Mesenteric fat pad (tissue), 1 donor: Measurements from ENCODE around the gene SOCS3. TPM values are rescaled to one million over a fixed set of nuclear protein-coding genes. Genes with fewer than 3 reads are reported as not detected.

ENCODE experiments used
- DNase-seq: peaks from one replicate; pipeline ENCODE4 v3.0.0-alpha.2; 2020; ENCODE audit warnings: low spot score
- total RNA-seq: library from RNA; stranded (reverse); fragmentation: NEBNext Ultra II Directional; extraction: Animal tissue kit (Norgen Biotek cat#: 25700); gene quantifications from one replicate; pipeline ENCODE4 v1.2.1, GENCODE V29; 2021
- donor health status: DM: yes; HTN: yes; CAD: no.

The SOCS3 gene
- total RNA-seq, 1 donor from 2014 or later: 491 TPM

DNA sequence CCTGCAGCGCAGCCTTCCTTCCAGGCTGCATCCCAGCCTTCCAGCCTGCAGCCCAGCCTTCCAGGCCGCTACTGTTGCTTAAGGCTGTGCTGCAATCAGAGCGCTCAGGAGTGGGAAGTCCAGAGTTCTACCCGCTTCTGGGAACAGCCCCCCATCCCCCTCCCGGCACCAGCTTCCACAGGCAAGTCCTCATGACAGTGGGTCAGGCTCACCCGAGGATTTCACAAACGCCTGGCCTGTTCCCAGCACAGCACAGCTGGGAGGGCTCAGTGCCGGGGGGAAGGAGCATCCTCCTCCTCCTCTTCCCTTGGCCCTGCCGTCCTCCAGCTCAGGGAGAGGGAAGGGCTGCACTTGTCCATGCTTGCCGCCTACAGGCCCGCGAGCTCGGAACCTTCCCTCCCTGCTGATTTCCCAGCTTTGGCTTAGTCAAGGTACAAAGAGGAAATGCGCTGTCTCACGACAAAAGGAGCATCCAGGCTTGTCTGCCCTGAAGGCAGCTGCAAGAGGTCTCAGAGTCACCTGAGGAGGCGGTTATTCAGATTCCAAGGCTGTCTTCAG lies 8.3 kb downstream of the SOCS3 start:
- peak; percentile 96 for DNase-seq

DNA sequence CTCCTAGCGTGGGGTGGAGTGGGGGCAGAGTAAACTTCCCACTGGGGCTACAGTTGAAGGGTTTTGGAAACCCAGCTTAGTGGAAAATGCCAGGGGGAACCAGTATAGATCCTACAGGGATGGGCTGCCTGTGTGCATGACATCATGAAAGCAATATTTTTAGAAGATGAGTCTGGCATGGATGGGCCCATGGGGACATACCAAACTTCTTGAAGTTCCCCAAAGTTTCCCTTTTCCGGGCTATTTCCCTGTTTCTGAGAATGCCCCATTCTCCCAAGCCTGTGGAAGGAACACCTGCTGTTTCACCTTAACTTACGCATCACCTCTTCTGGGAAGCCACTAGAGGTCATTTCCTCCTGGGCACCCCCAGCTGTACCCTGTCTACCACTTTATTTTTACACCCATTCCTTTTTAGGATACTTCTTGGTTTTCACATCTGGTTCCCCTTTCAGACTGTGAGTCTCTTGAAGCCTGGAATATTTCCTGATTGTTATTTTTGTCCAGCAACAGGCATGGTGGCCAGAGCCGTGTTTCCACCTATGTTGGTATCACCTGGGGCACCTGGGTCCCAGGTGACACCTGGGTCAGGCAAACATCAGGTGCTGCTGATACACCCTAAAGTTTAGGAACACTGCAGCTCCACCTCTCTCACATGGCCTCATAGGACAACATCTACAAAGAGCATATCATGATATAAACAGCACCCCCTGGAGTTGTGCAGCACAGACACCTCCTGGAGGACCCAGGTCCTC lies 9.8 kb downstream of the SOCS3 start:
- DNase-seq: no peak

DNA sequence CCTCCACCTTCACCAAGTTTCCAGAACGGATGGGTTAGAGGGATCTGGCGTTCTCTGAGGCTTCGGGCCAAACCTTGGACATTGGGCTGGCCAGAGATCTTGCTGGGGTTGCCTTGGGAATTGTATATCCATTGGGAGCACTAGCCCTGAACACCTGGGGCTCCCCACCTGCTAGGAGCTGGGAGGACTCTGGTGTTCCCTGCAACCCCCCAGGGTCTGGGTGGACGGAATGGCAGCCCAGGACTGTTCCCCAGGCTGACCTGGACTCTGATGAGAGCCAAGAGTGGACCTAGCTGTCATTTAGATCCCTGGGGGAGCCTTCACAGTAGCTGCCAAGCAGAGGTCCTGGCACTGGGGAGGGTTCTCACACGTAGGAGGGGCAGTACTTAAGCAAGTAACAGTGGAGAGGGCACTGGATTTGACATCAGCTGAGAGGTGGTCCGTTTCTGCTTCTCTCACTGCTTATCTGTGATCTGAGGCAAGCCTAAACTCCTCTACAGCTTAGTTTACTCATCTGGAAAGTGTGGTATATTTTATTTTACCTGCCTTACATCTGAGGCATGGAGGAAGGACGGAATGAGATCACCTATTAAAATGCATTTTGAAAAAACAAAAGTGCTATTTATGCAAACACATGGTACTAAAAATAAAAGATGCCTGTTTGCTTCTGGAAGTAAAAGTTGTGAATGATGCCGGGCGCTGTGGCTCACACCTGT lies 11.7 kb downstream of the SOCS3 start:
- DNase-seq: no peak

DNA sequence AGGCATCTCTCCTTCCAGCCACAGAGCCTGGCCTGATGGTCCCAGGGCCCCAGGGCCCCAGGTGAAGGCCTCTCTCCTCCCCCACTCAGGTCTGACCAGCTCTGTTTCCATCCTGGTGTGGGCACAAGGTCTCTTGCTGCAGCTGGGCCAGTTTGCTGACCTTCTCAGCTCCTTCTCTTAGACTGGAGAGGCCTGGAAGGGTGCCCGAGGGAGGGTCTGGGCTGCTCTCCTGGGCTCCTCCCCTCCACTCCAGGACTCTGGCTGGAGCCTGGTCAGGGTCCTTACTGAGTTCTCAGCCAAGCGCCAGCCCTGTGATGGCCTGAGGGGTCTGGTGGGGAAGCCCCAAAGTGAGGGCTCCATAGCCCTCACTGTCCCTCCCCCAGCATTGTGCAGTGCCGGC lies 12.4 kb downstream of the SOCS3 start:
- no peak for DNase-seq

DNA sequence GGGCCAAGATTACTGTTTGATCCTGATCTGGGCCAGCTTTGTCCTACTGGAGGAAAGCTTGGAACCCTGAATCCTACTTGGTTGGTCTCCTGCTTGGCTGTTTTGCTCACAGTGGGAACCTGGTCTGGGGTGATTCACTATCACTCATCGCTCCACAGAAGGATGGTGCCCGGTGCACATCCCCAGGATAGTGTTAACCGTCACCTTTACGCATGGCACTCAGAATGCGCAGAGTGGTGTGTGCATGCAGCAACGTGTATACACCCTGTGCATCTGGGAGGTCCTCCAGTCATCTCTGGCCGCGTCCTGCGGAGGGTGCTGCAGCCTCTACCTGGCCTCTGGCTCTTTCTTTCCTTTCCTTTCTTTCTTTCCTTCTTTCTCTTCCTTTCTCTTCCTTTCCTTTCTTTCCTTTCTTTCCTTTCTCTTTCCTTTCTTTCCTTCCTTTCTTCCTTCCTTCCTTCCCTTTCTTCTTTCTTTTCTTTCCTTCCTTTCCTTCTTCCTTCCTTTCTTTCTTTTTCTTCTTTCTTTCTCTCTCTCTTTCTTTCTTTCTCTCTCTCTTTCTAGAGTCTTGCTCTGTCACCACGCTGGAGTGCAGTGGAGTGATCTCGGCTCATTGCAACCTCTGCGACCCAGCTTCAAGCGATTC lies 13.1 kb downstream of the SOCS3 start:
- no peak for DNase-seq

DNA sequence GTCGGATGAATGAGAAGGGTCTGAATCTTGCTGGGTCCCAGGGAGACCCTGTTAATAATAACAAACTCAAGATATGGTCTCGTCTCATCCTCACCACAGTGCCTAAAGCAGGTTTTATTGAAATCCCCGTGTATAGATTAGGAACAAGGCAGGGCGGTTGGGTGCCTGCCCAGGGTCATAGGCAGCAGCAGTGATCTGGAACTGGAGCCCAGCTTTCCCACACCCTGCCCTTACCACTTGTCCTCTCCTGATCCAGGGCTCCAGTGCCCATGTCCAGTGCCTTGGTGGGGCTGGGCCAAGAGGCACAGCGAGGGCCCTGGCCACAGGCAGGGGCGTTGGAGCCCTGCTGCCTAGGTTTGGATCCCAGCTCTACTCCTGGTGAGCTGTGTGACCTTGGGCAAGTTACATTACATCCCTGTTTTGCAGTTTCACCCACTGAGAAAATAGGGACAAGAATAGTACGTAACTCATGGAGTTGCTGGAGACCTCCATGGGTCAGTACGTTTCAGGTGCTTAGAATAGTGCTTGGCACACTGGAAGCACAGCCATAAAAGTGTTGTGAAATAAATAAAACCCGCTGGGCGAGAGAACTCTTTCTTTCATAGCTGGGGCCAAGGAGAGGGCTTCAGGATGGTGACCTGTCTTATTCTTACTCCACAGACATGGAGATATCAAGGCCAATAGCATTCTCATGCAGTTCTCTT lies 13.9 kb downstream of the SOCS3 start:
- no peak for DNase-seq

DNA sequence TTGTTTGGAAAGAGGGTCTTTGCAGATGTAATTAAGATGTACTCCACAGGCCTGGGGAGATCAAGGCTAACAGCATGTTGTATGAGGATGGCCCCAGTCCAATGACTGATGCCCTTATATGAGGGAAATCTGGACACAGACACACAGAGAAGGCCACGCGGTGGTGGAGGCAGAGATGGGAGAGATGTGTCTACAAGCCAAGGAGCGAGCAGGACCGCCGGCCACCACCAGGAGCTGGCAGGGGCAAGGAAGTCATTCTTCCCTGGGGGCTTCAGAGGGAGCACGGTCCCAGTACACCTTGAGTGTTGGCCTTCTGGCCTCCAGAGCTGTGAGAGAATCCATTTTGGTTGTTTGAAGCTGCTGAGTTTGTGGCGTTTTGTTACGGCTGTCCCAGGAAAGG lies 14.7 kb downstream of the SOCS3 start:
- no peak for DNase-seq

DNA sequence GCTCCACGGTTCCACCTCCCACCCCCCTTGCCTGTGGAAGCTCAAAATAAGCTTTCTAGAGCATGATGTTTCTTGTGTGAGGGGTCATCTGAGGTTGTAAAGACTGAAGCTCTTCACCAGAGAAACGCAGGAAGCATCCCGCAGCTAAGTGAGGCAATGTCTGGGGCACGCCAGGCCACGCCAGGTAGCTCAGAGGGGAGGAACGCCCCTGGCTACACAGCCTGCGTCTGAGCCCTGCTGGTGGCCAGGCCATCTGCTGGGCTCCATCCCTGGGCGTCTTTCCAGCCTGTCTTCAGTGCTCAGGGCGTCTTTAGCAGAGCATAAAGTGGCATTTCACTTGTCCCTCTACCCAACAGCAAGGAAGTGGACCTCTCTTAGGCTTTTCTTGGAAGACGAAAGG lies 15.2 kb downstream of the SOCS3 start:
- DNase-seq: no peak

DNA sequence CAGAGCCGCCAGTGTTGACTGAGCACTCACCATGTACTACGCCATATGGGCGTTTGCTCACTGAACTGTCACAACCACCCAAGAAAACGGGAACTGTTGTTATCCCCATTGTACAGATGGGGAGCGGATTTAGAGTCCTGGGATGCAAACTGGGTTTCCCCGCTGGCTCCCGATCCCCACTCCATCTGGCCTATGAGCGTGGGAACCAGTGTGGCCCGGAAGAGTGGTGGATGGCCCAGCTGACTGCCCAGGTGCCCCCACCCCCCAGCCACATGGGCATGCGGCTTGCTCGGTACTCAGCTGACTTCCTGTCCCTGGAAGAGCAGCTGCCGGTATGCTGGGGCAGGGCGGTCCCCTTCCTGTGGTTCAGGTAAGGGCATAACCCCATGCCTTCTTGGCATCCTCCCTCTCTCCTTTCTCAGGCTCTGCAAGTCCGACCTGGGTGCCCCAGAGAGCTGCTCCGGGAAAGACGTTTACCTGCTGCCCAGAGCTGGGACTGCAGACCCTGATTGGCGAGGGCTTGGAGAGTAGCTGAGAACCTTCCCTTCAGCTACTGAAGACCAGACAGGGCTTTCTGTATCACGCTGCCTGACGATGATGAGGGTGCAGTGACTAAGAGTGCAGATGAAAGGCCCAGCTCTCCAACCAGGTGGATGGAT lies 16.2 kb downstream of the SOCS3 start:
- no peak for DNase-seq

DNA sequence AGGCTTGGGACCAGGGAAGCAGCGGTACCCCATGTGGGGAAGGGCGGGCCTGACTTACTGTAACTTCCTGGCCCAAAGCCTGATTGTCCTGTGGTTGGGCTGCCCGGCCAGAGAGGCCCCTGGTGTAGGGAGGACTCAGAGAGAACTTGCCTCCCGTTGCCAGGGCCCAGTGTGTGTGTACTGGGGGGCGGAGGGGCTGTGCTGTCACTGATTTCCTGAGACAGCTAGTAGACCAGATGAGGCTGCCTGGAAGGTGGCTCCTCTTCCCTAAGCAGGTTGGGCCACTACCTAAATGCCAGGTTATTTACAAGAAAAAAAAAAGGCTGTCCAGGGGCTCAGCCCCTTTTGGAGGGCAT lies 16.7 kb downstream of the SOCS3 start:
- DNase-seq: no peak

DNA sequence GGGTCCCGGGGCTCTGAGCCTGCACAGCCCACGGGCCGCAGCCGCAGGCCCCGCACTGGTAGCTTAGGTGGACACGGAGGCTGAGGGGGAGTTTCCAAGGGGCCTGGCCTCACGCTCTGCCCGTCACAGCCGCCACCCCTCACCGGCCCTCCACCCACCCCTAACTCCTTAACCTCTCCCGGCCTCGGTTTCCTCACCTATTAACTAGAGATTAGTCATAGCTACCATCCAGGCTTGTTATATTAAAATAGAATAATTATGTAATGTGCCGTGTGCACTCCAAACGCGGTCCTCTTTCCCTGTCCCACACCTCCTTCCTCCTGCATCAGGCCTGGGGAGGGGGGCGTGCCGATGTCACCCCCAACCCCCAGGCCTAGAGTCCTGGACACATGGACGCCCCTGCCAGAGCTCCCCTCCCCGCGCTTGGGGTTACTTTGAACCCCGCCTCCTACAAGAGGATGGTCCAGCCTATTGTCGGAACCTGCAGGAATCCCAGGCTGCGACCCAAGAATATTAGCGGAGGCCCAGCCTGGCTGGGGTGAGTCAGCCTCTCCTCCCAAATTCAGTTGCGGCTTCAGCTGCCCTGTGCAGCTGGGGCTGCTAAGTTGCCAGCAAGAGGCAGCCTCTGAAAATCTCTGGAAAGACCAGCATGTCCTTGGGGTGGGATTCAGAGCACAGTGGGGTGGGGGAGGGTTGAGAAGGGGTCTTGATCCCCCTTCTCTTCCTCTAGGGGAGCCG lies 17.3 kb downstream of the SOCS3 start:
- no peak for DNase-seq

DNA sequence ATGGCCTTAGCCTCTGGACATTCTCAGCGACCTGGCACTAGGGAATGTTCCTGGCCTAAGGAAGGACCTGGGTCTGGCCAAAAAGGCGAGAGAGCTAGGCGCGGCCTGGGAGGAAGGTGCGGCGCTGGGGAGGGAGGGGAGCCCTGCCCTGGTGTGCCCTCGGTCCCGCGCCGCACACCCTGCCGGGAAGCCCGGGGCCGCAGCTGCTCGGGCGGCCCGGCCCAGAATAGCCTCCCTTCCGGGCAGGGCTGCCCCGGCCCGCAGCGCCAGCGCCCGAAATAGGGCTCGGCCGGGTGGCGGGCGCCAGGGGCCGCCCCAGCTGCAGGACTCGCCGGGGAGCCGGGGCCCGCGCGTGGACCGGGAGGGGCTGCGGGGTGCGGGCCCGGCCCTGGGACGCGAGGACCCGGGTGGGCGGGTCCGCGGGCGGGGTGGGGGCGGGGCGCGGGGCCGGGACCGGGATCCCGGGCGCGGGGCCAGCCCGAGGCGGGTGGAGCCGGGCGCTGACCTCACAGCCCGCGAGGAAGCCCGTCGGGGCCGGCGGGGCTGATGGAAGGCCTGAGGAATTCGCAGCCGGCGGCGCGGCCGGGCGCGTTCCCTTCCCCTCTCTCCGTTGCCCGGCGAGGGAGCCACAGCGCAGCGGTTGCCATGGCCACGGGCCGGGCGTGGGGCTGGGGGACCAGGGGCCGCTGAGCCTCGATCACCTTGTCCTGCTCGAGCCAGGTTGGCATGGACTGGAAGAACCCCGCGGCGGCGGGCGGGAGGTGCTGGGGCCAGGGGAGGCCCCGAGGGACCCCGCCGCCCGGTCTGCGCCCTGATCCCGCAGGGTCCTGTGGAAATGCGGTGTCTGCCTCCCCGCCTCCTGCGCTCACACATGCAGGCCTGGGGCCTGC lies 18.1 kb downstream of the SOCS3 start:
- DNase-seq: peak; percentile 94

DNA sequence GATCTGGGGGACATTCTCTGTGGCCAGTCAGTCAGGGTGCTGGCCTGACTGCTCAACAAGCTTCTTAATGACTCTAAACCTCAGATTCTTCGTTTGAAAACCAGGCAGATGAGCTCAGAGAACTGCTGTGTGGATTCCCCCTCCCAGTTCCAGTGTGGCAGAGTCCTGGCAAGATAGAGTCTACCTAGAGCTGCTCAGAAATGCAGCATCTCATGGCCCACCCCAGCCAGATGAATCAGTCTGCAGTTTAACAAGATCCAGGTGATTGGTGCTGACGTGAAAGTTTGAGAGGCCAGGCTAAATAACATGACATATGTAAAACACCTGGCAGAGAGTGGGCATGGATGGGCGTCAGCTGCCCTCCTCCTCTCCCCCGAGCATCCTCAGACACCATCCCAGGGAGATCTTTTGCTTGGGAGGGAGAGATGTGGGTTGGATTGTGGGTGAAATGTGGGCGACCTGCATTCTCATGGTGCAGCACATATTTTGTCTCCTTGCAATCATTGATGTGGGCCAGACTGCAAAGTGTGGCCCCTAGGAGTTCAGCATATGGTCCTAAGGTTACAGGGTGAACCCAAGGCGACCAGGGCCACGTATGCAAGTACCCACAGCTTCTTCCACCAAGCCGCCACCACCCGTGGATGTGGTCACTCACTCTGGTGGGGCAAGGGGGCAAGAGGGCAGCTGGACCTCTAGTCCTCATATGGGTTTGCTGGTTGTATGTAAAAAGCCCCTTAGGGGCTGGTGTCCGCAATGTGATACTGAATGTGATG lies 19.5 kb downstream of the SOCS3 start:
- no peak for DNase-seq

DNA sequence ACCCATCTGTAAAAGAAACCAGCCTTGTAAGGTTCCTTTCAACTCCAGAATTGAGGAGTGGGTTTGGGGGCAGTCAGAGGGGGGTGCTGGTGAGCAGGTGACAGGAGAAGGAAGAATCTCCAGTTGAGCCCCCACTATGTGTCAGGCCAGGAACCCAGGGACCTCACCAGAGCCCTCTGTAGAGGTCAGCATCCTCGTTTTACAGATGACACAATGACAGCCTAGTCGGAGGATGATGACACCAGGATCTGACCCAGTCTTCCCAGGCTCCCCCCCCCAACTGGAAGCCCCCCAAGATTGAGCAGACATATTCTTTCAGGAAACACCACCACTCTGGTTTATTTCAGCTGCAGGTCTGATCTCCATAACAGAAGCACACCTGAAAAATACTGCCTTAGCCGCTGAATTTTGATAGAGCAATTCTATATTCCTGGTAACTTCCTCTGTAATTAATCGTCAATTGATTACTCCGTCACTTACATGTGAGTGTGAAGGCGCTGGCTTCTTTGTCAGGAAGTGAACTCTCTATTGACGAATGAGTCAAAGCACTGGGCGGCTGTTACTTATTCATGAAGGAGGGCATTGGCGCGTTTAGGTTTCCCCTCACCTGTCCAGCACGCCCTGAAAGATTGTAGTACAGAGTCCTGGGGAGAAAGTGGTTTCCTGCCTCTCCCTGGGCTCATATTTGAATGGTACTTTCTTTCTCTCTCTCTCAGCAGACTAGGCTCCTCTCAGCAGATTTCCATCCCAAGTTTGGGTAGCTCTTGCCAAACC lies 21.2 kb downstream of the SOCS3 start:
- DNase-seq: no peak

DNA sequence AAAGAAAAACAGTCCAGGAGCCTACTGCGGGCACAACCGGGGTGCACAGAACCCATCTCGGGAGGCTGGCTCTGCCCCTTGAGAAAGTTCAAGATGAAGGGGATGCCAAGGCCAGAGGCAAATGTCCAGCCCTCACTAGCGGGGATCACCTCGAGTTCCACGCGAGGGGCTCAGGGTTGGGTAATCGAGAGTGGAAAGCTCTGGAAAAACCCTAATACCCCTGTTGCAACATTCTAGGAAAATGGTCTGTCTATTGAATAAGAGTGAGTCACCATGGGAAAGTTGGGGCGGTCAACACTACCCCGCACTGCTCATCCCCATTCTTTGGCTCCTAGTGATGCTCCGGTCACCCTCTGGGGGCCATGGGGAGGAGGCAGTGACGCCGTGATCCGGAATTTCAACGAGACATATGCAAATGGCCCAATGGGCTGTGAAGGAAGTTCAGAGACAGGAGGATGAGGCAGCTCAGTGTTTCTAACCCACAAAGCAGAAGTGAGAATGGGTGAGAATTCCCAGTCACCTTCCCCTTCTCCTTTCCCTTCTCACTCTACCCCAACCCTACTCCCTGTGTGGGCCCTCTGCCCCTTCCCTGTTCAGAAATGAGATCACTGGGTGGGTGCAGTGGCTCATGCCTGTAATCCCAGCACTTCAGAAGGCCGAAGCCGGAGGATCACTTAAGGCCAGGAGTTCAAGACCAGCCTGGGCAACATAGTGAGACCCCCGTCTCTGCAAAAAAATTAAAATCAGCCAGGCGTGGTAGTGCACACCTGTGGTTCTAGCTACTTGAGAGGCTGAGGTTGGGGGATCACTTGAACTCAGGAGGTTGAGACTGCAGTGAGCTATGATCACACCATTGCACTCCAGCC lies 22.4 kb downstream of the SOCS3 start:
- no peak for DNase-seq

DNA sequence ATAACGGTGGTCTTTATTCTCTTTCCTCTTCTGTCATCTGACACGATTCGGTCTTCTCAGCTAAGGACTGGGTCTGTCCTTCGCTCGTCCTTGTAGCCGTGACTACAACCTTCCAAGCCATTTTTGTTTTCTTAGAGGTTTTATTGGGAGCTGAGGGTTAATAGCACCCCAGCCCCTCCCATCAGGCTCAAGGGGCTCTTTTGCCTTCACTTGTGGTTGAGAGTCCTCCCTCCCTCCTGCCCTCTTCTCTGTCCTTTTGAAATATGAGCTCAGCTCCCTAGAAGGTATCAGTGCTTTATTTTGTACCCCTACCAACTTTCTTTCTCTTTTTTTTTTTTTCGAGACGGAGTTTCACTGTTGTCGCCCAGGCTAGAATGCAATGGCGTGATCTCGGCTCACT lies 24.7 kb downstream of the SOCS3 start:
- no peak for DNase-seq

DNA sequence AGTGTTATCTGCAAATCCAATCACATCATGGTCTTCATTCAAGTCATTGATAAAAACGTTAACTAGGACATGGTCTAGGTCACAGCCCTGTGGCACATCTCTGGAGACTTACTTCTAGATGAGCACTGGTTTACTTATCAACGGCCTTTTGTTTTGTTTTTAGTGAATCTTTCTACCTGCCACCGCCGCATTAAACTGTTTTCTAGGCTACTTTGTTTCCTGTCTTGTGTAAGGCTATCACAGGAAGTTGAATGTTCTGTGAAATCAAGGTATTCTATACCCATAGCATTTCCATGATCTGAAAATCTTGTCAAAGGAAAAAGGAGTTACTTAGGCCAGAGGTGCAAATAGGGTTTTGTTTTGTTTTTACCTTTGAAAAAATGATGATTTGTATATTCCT lies 26.9 kb downstream of the SOCS3 start:
- no peak for DNase-seq
